Gastroesophageal sphincter (tissue), 4 donors: ENCODE measurements around the gene CIT. TPM values are rescaled to one million over a fixed set of nuclear protein-coding genes. Genes with fewer than 3 reads are reported as not detected.

Source experiments
- ATAC-seq: fragments of 150-250 bp; one replicate; pipeline ENCODE4 v1.9.1; 2016; ENCODE audit warnings: mild to moderate bottlenecking, moderate library complexity
- H3K27ac ChIP-seq, 4 donors: fragments of 200-600 bp; sonication (generic) in 3 of 4; 1 replicate in 3 of 4; 2 replicates in 1 of 4; pipeline ENCODE4 v1.5.1; 2016 to 2019
- H3K27me3 ChIP-seq: fragments of 200-600 bp; sonication (generic); one replicate; pipeline ENCODE4 v1.5.1; 2019
- H3K36me3 ChIP-seq, 2 donors: fragments of 200-600 bp; sonication (generic); one replicate each; pipeline ENCODE4 v1.5.1; 2019; ENCODE audit warnings: control low read depth in 1 of 2
- H3K4me1 ChIP-seq, 3 donors: fragments of 200-600 bp; sonication (generic); 1 replicate in 2 of 3; 2 replicates in 1 of 3; pipeline ENCODE4 v1.5.1; 2016 to 2019; ENCODE audit warnings: control low read depth in 2 of 3
- H3K4me3 ChIP-seq, 2 donors: fragments of 200-600 bp; sonication (generic); one replicate each; pipeline ENCODE4 v1.5.1; 2019; ENCODE audit warnings: mild to moderate bottlenecking in 1 of 2, moderate library complexity in 1 of 2
- H3K9me3 ChIP-seq, 3 donors: fragments of 200-600 bp; sonication (generic); one replicate each; pipeline ENCODE4 v1.5.1; 2017 to 2019; ENCODE audit warnings: control low read depth in 2 of 3
- CTCF ChIP-seq, 4 experiments: fragments of 200-600 bp in 2 of 4; fragments of 450-650 bp in 2 of 4; sonication (generic) in 1 of 4; IDR thresholded peaks; one replicate each; pipeline ENCODE4 v1.5.1; 2017 to 2019; ENCODE audit warnings: antibody characterized with exemption in 4 of 4, mild to moderate bottlenecking in 2 of 4, moderate library complexity in 2 of 4
- EP300 ChIP-seq: sonication (generic); formaldehyde crosslinking; IDR thresholded peaks from one replicate; pipeline ENCODE4 v1.6.1; 2017; ENCODE audit warnings: antibody characterized with exemption, mild to moderate bottlenecking
- POLR2A ChIP-seq, 2 donors: fragments of 450-650 bp; IDR thresholded peaks; one replicate each; pipeline ENCODE4 v1.6.1; 2017; ENCODE audit warnings: antibody characterized with exemption in 2 of 2, mild to moderate bottlenecking in 2 of 2, moderate library complexity in 1 of 2
- POLR2AphosphoS5 ChIP-seq: sonication (generic); formaldehyde crosslinking; IDR thresholded peaks from one replicate; pipeline ENCODE4 v1.6.1; 2017; ENCODE audit warnings: antibody characterized with exemption
- WGBS, 2 donors: methylation state at CpG; one replicate each; pipeline ENCODE4 v1.1.5; 2018; ENCODE audit warnings: low coverage in 1 of 2; 5-methylcytosine and 5-hydroxymethylcytosine counted together
- total RNA-seq, 4 donors: library from RNA; depleted of rRNA; stranded (reverse); fragments of >200 nt; gene quantifications; one replicate each; pipeline ENCODE4 v1.1.0, GENCODE V29; 2016

Gene CIT, protein sequence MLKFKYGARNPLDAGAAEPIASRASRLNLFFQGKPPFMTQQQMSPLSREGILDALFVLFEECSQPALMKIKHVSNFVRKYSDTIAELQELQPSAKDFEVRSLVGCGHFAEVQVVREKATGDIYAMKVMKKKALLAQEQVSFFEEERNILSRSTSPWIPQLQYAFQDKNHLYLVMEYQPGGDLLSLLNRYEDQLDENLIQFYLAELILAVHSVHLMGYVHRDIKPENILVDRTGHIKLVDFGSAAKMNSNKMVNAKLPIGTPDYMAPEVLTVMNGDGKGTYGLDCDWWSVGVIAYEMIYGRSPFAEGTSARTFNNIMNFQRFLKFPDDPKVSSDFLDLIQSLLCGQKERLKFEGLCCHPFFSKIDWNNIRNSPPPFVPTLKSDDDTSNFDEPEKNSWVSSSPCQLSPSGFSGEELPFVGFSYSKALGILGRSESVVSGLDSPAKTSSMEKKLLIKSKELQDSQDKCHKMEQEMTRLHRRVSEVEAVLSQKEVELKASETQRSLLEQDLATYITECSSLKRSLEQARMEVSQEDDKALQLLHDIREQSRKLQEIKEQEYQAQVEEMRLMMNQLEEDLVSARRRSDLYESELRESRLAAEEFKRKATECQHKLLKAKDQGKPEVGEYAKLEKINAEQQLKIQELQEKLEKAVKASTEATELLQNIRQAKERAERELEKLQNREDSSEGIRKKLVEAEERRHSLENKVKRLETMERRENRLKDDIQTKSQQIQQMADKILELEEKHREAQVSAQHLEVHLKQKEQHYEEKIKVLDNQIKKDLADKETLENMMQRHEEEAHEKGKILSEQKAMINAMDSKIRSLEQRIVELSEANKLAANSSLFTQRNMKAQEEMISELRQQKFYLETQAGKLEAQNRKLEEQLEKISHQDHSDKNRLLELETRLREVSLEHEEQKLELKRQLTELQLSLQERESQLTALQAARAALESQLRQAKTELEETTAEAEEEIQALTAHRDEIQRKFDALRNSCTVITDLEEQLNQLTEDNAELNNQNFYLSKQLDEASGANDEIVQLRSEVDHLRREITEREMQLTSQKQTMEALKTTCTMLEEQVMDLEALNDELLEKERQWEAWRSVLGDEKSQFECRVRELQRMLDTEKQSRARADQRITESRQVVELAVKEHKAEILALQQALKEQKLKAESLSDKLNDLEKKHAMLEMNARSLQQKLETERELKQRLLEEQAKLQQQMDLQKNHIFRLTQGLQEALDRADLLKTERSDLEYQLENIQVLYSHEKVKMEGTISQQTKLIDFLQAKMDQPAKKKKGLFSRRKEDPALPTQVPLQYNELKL (N-terminal part only)
- total RNA-seq: 1 to 10 TPM; 3.8 to 9.7 (median 6.6) TPM

DNA sequence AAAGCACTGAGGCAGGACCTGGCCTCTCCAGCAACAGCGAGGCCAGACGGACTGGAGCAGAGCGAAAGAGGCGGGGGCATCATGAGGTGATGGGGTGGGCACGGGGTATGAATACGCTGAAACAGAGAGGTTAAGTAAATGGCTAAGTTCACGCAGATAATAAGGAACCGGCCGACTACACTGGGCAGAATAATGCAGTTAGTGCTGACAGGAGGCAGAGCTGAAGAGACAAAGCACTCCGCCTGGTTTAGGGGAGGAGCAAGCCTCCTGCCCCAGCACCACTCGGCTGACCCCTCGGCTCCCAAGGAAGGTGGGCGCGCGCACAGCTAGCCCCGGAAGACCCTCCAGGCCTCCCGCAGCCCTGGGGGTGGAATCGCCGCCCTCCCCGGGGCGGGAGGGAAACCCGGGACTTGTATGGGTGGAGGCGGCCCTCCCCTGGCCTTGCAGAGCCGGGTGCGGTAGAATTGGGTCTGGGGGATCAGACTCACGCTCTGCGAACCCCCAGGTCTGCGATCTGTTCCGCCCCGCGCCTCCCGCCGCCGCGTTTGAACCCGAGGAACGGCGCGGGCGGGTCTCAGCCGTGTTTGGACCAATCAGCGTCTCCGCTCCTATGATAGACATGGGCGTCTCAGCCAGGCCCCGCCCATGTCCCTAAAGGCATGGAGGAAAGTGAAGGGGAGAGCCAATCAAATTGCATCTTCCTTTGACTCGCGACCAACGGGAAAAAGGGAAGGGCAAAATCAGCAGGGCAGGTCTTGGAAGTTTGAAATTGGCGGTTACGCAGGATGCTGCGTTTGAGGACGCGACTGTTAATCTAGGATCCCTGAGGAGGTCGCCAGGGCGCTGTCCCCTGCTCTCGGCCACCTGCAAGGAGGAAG lies at the start of gene CIT:
CIT (minus strand) TSS at position 560 of the 878 bp plus-strand sequence. CDS start 1,152 bp downstream, outside the sequence.
- Histone ChIP-seq H3K4me1 (peaks cover 0 to 12% (median 5%) of the 10 kb centered on the region in 3 donors), H3K9me3 (no peaks in the 10 kb centered on the region), H3K27me3 (no peaks in the 10 kb centered on the region), H3K36me3 (no peaks in the 10 kb centered on the region), H3K4me3 (peak within 1 kb of the TSS; percentile 71 to 73), H3K27ac (no peak within 1 kb of the TSS)
- no peak for TF ChIP-seq POLR2AphosphoS5
- no peak for TF ChIP-seq POLR2A (IDR thresholded peaks at IDR 0.05)
- TF ChIP-seq CTCF (IDR thresholded peaks at IDR 0.05): no peak
- TF ChIP-seq EP300: no peak
- 0 to 1% methylated on average over 3 to 17 of the region's 56 CpGs for WGBS, 2 donors
- peak; percentile 98 for ATAC-seq

GRCh38 chr12:119925269-119925668 lies 48.1 kb upstream of the CIT start:
- no peaks in the 10 kb centered on the region for H3K9me3 ChIP-seq
- TF ChIP-seq POLR2A (IDR thresholded peaks at IDR 0.05) (no peak), POLR2AphosphoS5 (no peak), EP300 (no peak), CTCF (IDR thresholded peaks at IDR 0.05) (no peak)
- ATAC-seq: no peak
- H3K27me3 ChIP-seq: peaks cover 25% of the 10 kb centered on the region
- H3K27ac ChIP-seq: no peak overlapping the region
- H3K4me3 ChIP-seq: no peak overlapping the region
- no peaks in the 10 kb centered on the region for H3K4me1 ChIP-seq
- H3K36me3 ChIP-seq: no peaks in the 10 kb centered on the region

GRCh38 chr12:119920064-119920463 lies 42.9 kb upstream of the CIT start:
- Histone ChIP-seq H3K27me3 (peaks cover 25% of the 10 kb centered on the region), H3K4me3 (no peak overlapping the region), H3K4me1 (no peaks in the 10 kb centered on the region), H3K27ac (no peak overlapping the region), H3K9me3 (no peaks in the 10 kb centered on the region), H3K36me3 (no peaks in the 10 kb centered on the region)
- WGBS, 2 donors: 77 to 100% methylated on average over 2 to 5 of the region's 6 CpGs
- TF ChIP-seq POLR2A (IDR thresholded peaks at IDR 0.05): no peak
- no peak for TF ChIP-seq CTCF (IDR thresholded peaks at IDR 0.05)
- TF ChIP-seq POLR2AphosphoS5: no peak
- no peak for TF ChIP-seq EP300
- ATAC-seq: no peak

DNA sequence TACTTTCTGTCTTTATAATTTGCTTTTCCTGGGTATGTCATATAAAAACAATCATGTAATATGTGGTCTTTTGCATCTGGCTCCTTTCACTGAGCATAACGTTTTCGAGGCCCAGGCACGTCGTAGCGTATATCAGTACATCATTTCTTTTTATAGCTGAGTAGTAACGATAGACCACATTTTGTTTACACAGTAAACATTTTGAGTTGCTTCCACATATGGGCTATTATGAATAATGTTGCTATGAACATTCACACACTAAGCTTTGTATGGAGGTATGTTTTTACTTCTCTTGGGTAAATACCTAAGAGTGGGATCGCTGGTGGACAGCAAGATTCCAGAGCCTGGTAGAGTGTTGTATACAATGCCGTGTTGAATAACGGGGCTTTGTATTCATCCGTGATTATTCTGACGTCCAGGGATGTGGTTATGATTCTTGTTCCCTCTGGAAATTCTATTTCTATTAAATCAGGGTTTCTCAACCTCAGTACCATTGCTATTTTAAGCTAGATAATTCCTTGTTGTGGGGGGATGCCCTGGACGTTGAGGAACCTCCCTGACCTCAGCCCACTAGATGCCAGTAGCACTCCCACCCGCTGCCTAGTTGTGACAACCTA lies 38.9 kb upstream of the CIT start:
- no peak overlapping the region for H3K4me3 ChIP-seq
- H3K4me1 ChIP-seq: no peaks in the 10 kb centered on the region
- H3K36me3 ChIP-seq: no peaks in the 10 kb centered on the region
- 76 to 77% methylated on average over 10 to 12 of the region's 13 CpGs for WGBS, 2 donors
- no peak overlapping the region for H3K27ac ChIP-seq
- ATAC-seq: no peak
- no peaks in the 10 kb centered on the region for H3K9me3 ChIP-seq
- TF ChIP-seq POLR2AphosphoS5 (no peak), EP300 (no peak), CTCF (IDR thresholded peaks at IDR 0.05) (no peak), POLR2A (IDR thresholded peaks at IDR 0.05) (no peak)
- peaks cover 19% of the 10 kb centered on the region for H3K27me3 ChIP-seq
